Stimulated activated CD8-positive, alpha-beta memory T cell treated with anti-CD3 and anti-CD28 coated beads, Interleukin-2, amount 100 ng/mL, for 1 hour (primary cell): Measurements from ENCODE around the gene TSPAN12.
"Not testable (repeated sequence)": the region's sequence is repeated elsewhere in the genome, so short reads cannot be mapped to it uniquely, and the experiment has no call there.

Experiments
- DNase-seq, 2 donors: peaks; one replicate each; pipeline ENCODE4 v3.0.0-alpha.2; 2020; ENCODE audit warnings: low read depth in 2 of 2

The TSPAN12 gene

DNA sequence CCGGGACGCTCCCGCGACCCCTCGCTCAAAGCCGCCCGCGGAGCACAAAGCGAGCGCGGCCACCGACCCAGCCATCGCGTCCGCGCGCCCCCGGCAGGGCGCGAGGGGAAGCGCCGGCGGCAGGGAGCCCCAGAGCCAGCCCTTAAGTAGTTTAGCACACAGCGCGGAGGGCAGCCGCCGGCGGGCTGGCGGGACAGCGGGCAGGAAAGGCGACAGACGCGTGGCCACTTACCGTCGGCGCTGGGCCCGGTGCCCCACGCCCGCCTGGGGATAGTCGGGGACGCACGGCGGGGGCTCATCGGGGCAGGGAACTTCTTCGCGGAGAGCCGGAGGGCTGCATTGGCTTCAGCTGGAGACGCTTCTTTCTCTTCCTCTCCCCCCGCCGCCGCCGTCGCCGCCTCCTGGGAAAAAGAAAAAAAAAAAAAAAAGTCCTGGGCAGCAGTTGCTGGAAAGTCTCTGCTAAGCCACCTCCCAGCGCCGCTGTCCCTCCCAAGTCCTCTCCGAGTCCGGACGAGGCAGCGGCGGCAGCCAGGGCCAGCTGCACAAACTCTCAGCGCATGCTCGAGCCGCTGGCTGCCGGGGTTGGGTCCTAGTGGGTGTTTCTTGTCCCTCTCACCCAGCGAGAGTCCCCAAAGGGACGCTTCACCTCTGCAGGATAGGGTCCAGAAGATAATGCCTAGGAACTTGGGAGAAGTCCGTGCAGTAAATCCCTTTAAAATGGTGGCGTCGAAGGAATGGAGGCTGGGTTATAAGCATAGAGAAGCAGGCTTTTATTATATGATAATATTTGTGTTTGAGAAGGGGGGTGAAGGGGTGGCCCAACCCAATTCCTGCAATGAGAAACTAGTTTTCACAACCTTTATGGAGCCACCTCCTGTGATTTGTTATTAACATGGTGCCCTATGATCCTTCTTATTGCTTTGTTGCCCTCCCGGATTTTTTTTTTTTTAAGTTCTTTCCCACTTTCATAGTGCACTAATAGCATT is at the start of gene TSPAN12:
TSPAN12 (minus strand) TSS at position 557 of the 986 bp plus-strand sequence. CDS start 1,381 bp downstream, outside the sequence.
- no peak for DNase-seq

DNA sequence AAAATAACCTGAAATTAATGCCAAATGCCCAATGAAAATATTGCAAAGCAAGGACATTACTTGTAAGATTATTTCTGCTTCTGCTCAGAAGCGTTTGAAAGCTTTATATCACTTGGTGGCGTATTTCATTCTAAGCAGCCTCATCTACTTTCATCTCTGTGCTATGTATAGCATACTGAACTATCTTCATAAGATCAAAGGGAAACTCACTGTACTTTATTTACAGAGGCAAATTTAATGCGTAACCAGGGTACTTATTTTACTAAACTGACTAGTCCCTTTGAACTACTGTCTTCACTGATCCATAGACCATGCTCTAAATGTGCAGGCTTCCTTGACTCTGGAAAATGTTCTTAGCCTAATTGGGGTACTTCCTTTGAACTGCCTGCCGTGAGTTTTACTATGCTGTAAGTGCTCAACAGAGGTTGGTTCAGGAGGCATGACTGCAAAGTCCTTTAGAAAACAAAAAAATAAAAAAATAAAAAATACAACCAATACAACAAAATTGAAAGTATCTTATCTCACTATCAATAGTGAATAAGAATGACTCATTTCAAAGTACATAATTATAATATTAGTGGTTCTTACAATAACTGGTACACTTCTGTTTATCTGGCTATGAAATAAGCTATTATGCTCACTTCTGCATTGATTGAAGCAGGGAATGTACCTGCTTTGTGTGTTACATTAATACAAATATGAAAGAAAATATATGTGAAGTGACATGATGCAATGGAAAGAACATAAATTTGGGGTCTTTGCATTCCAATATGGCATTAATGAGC is 41.0 kb upstream of the TSPAN12 start:
- DNase-seq = no peak

GRCh38 chr7:120895253-120895652 is 37.3 kb upstream of the TSPAN12 start:
- not testable (repeated sequence) for DNase-seq

DNA sequence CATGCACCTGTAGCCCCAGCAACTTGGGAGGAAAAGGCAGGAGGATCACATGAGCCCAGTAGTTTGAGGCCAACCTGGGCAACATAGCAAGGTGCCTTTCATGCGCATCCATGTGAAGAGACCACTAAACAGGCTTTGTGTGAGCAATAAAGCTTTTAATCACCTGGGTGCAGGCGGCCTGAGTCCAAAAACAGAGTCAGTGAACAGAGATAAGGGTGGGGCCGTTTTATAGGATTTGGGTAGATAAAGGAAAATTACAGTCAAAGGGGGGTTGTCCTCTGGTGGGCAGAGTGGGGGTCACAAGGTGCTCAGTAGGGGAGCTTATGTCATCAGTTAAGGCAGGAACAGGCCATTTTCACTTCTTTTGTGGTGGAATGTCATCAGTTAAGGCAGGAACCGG is 27.7 kb upstream of the TSPAN12 start:
- DNase-seq = not testable (repeated sequence)

DNA sequence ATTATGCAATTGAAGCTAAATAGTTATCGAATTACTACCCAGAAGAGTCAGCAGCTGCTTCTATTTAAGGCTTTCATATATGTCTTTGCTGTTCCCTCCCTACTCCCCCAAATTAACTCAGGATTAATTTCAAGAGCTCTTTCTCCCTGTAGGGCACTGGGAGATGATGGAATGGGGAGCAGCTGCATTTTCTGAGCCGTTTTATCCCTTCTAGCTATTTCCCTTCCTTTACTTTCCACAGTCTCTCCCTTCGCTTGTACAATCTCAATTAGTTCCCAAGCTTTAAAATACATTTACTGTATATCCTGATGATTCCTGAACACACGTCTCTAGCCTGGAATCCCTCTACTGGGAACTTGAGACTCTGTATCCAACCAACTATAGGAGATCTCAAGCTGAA is 19.8 kb upstream of the TSPAN12 start:
- DNase-seq = no peak

- no peak for DNase-seq
Observed at GRCh38 chr7:120876922-120877321, 19.0 kb upstream of the TSPAN12 start.

DNA sequence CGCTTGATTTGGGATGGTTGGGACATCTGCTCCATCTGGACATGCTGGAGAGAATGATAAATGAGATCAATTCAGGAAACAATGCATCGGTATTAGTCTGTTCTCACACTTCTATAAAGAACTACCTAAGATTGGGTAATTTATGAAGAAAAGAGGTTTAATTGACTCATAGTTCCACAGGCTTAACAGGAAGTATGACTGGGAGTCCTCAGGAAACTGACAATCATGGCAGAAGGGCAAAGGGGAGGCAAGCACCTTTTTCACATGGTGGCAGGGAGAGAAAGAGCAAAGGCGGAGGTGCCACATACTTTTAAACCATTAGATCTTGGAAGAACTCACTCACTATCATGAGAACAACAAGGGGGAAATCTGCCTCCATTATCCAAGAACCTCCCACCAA is 16.8 kb upstream of the TSPAN12 start:
- no peak for DNase-seq

DNA sequence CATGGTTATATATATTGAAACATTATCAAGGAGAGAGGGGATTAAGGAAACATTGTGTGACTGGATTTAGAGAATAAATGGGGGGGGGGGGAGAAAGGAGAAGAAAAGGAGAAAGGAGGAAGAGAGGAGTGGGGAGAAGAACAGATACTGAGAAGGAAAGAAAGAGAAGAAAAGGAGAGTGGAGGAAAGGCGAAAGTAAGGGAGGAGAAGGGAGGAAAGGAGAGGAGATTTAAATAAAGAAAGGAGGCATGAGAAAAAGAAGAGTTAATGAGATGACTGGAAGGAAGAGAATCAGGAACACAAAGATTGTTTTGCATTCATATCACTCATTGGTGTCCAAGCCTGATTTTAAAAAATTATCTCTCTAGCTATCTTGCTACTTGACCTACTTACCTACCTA is 16.1 kb upstream of the TSPAN12 start:
- no peak for DNase-seq

GRCh38 chr7:120873401-120873800 is 15.5 kb upstream of the TSPAN12 start:
- DNase-seq = no peak

DNA sequence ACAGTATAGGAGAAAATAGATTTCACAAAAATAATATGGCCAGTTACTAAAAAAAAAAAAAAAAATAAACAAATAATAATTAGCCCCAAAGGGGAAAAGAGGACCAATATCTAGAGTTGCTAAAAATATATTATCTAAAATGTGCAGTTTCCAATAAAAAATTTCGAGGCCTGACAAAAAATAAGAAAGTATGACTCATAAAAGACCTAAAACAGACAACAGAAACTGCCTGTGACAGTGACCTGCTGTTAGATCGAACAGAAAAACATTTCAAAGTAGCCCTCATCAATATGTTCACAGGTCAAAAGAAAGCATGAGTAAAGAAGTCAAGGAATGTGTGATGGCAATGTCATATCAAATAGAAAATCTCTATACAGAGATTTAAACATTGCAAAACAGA is 11.8 kb upstream of the TSPAN12 start:
- DNase-seq = no peak

DNA sequence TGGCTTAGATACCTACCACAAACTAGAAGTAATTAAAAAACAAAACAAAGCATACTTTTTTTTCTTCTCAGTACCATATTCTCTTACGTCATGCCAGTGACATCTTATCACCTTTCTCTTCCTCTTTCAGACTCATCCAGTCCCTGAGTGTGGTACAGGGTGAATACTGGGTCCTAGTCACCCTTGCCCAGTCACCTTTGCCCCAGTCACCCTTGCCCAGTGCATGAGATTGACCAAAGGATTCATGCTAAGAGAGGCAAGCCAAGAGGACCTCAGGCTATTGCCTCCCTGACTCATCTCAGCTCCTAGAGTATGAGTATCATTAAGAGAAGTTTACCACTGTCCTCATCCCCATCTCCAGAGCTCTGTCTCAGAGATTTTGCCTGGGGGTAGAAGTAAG is 10.0 kb upstream of the TSPAN12 start:
- no peak for DNase-seq

DNA sequence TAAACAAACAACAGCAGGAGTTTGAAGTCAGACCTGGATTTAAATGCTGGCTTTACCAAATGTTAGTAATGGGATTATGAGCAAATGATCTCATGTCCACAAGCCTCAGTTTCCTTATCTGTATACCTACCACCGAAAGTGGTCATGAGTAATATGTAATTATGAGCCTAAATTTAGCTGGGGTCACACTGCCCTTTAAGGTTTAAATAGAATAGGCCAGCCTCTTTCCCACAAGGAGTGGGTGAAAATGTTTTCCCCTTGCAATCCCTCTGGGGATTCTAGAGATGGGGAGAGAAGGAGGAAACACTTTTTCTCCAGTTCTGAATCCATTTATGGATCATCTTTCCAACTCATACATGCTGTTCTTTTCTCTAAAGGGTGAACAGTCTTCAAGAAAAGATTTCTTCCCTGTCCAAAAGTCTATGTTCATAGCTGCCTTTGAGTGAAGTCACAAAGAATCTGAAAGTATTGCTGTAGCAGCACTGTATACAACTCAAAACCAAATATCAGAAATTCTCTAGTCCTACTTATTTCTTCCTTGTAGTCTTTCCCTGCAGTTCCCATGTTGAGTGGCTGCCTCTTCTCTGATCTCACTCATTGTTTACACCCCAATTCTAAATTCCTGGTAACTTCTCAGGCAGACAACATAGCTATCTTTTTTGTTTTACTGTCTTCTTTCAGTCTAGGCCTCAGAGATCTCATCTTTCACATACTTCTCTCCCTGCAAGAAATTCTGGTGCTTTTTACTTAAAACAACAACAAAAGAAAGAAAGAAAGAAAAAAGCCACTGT is 7.4 kb upstream of the TSPAN12 start:
- DNase-seq = no peak

DNA sequence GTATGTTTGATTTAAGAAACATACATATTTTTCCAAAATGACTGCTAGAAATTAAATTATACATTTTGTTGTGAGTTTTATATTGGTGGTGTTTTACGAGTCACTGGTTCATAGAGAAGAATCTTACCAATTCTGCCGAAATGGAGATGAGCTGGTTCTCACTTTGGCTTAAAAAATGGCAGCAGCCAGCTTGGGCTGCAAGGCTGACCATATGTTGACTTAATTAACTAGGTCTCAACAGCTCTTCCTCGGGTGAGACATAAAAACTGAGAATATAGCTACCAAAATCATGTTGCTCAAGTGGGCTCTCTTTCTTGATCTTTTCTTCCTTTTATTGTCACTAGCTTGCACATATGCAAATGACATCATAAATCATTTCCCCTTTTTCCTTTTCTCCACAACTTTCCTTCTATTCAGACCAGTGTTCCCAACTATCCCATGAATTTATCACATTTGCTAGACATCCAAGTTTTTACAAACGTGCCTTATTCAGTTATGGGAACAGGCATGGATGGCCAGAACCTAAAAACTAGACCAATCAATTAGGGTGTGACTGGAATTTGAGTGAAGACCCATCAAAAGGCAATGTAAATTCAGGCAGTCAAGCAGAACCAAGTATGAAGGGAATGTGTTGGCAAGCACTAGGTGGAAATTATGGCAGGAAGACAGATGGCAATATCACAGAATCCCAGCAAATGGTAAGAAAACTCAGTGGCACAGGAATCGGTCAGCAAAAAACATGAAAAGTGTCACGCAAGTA is 6.4 kb upstream of the TSPAN12 start:
- DNase-seq = no peak

- no peak for DNase-seq
Observed at GRCh38 chr7:120862987-120863590, 5.1 kb upstream of the TSPAN12 start.

DNA sequence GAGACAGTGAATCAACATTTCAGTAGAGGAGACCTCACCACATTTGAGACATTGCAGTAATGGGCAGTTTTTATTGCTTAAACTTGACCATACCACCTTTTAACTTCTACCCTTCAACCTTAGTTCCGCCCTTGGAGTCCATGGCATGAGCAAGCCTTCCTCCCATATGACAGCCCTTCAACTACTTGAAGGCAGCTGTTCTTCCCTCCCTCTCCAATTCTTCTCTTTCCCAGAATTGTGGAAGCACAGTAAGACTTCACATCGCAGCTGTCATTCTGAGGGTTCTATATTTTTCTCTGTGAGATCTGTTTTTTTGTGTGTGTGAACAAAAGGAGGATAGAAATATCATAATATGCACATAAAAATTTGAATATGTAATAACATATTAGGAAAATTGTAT is 2.2 kb upstream of the TSPAN12 start:
- DNase-seq = no peak

DNA sequence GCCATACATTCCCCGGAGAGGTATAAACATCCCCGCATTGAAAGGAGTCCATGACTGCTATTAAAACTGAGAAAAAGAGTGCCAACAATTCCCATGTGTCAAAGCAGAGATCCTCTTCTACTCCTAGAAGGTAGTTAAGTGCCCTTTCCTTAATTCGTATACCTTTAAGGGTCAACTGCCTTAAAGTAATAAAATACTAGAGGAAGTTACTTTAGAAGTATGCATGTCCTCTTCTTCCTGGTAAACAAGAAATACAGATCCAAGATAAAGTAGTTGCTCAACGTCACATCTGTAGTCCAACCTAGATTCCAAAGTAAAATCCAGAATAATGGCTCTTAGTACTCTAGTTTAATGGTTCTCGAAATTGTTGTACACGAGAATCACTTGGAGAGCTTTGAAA is 1.5 kb upstream of the TSPAN12 start:
- no peak for DNase-seq

DNA sequence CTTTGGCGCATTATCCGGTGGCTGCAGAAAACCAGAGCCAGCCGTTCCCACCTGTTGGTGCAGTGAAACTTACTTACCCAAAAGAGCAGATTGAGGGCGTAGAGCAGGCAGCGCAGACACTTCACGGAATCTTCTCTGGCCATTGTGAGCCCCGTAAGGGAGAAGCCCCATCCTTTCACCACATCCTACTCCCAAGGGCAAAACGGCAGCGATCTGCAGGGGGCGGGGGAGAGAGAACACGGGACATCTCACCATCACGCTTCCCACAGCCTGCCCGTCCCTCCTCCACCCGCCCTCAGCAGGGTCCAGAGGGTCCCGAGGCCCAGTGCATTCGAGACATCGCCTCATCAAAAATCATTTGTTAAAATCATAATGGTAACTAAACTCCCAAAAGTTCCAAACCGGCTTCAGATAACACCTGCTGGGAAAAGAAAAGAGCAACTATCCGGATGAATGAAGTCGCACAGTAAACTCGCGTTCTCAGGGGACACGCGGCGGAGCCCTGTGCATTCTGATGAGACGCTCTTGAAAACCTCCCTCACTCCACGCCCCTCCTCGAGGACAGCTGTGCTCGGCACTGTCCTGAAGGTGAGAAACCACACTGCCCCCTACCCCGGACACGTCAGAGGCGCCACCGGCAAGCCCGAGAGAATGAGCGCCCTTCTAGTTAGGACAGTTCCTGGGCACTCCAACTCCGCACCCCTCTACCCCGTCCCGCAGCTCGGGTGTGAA is 1.2 kb downstream of the TSPAN12 start:
- no peak for DNase-seq

DNA sequence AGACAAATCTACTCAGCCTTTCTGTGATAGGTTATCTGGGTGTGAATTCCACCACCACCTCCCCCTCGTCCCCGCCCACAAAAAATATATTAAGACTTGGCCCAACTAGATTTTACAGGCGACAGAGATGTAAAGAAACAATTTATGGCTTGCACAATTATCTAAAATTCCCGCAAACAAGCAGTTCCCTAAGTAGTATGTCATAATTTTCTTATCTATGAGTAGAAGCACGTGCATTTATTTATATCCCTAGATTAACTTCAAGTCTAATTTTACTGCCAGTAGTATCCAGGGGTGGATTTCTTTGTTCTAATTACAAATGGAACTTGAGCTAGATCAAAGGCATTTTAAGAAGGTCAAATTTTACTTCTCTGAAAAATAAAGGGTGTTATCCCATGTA is 1.7 kb downstream of the TSPAN12 start:
- DNase-seq = no peak

GRCh38 chr7:120852700-120853099 is 5.2 kb downstream of the TSPAN12 start:
- no peak for DNase-seq

GRCh38 chr7:120843109-120843508 is 14.8 kb downstream of the TSPAN12 start:
- DNase-seq = no peak
